NT2/D1 (cell line): ENCODE data around the gene TTC34.

Source experiments
- YY1 ChIP-seq: IDR thresholded peaks from 2 replicates; pipeline ENCODE4 v1.6.1; 2011; ENCODE audit not compliant: insufficient read length, insufficient read depth
- ZNF274 ChIP-seq: IDR thresholded peaks from 2 replicates; pipeline ENCODE4 v1.6.1; 2011; ENCODE audit warnings: mild to moderate bottlenecking, low read depth, low read length

DNA sequence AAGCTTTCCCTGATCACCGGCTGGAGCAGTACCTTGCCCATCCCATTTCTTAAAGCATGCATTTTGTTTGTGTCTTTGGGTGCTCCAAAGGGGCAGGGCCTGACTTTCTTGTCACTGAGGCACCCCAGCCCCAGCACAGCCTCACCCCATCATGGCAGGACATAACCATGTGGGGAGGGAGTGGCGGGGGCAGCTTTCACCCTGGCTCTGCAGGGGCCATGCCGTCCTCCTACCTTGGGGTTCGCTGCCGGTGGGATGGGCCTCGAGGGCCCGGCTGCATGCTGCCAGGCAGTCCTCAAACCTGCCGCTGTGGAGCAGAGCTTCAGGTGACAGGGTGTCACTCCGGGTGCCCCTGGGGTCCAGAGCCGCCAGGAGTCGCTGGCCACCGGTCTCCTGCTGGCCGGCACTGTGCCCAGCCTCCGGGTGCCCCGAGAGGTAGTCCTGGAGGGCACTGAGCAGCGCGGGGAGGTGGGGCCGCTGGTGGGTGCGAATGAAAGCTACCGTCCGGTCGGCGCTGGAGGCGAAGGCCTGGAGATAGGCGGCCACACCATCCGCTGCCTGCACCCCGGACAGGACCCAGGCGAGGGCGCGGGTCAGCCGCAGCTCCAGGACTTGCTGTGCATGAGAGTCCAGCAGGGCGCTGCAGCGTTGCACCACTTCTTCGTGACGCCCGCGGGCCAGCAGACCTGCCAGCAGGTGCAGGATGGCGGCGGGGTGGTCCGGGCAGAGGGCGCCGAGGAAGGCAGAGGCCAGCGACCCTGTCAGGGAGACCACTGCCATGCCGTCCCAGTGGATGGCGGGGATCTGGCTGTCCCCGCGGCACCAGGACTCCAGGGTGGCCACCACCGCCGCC lies 1.5 kb downstream of the TTC34 start:
- TF ChIP-seq ZNF274 (no peak), YY1 (no peak)
